ENCODE measurements around the gene MCM10.

MCM10 gene

GRCh38 chr10:13184730-13185514 is 23.6 kb downstream of the MCM10 start:
- Histone ChIP-seq H3K36me3 (ENCODE audit: insufficient read depth) (peaks cover 32% of the 10 kb centered on the region; the same call in 1 of the 2 replicates), H3K79me2 (ENCODE audit: insufficient read depth, low read depth) (no peaks in the 10 kb centered on the region), H2AFZ (ENCODE audit: low read depth) (no peak overlapping the region), H4K20me1 (ENCODE audit: insufficient read depth) (no peaks in the 10 kb centered on the region), H3K27ac (no peak overlapping the region), H3K4me2 (no peak overlapping the region), H3K4me1 (ENCODE audit: low read depth, poor library complexity, severe bottlenecking) (no peaks in the 10 kb centered on the region), H3K4me3 (IDR thresholded peaks at IDR 0.05; ENCODE audit: insufficient read depth, low read depth, low read length) (no peak overlapping the region), H3K9ac (no peak overlapping the region), H3K27me3 (ENCODE audit: insufficient read depth, low read depth) (no peaks in the 10 kb centered on the region)
- no peak for TF ChIP-seq CTCF (conservative IDR thresholded peaks at IDR 0.05; ENCODE audit: low read depth, low read length)

GRCh38 chr10:13187135-13187534 is 25.8 kb downstream of the MCM10 start:
- no peak overlapping the region for H3K4me3 ChIP-seq (IDR thresholded peaks at IDR 0.05; ENCODE audit: insufficient read depth, low read depth, low read length)
- no peaks in the 10 kb centered on the region for H3K27me3 ChIP-seq (ENCODE audit: insufficient read depth, low read depth)
- H2AFZ ChIP-seq (ENCODE audit: low read depth) = no peak overlapping the region
- no peaks in the 10 kb centered on the region for H3K79me2 ChIP-seq (ENCODE audit: insufficient read depth, low read depth)
- no peak overlapping the region for H3K9ac ChIP-seq
- TF ChIP-seq CTCF (conservative IDR thresholded peaks at IDR 0.05; ENCODE audit: low read depth, low read length) = no peak
- H4K20me1 ChIP-seq (ENCODE audit: insufficient read depth) = no peaks in the 10 kb centered on the region
- H3K27ac ChIP-seq = no peak overlapping the region
- H3K36me3 ChIP-seq (ENCODE audit: insufficient read depth) = peaks cover 24% of the 10 kb centered on the region; the same call in 1 of the 2 replicates
- no peak overlapping the region for H3K4me2 ChIP-seq
- H3K4me1 ChIP-seq (ENCODE audit: low read depth, poor library complexity, severe bottlenecking) = no peaks in the 10 kb centered on the region

- H3K36me3 ChIP-seq (ENCODE audit: insufficient read depth) = peaks cover 26% of the 10 kb centered on the region; the same call in 1 of the 2 replicates
- no peak for TF ChIP-seq CTCF (conservative IDR thresholded peaks at IDR 0.05; ENCODE audit: low read depth, low read length)
- H3K27me3 ChIP-seq (ENCODE audit: insufficient read depth, low read depth) = no peaks in the 10 kb centered on the region
- no peak overlapping the region for H3K9ac ChIP-seq
- no peaks in the 10 kb centered on the region for H4K20me1 ChIP-seq (ENCODE audit: insufficient read depth)
- H3K4me2 ChIP-seq = no peak overlapping the region
- no peak overlapping the region for H2AFZ ChIP-seq (ENCODE audit: low read depth)
- H3K27ac ChIP-seq = no peak overlapping the region
- H3K4me3 ChIP-seq (IDR thresholded peaks at IDR 0.05; ENCODE audit: insufficient read depth, low read depth, low read length) = no peak overlapping the region
- H3K4me1 ChIP-seq (ENCODE audit: low read depth, poor library complexity, severe bottlenecking) = no peaks in the 10 kb centered on the region
- no peaks in the 10 kb centered on the region for H3K79me2 ChIP-seq (ENCODE audit: insufficient read depth, low read depth)
Observed at GRCh38 chr10:13188593-13188992, 27.2 kb downstream of the MCM10 start.

- no peaks in the 10 kb centered on the region for H3K27me3 ChIP-seq (ENCODE audit: insufficient read depth, low read depth)
- no peak overlapping the region for H3K4me3 ChIP-seq (IDR thresholded peaks at IDR 0.05; ENCODE audit: insufficient read depth, low read depth, low read length)
- no peaks in the 10 kb centered on the region for H3K4me1 ChIP-seq (ENCODE audit: low read depth, poor library complexity, severe bottlenecking)
- no peaks in the 10 kb centered on the region for H3K79me2 ChIP-seq (ENCODE audit: insufficient read depth, low read depth)
- H4K20me1 ChIP-seq (ENCODE audit: insufficient read depth) = no peaks in the 10 kb centered on the region
- no peak overlapping the region for H2AFZ ChIP-seq (ENCODE audit: low read depth)
- no peak overlapping the region for H3K9ac ChIP-seq
- H3K27ac ChIP-seq = no peak overlapping the region
- peaks cover 21% of the 10 kb centered on the region; the same call in 1 of the 2 replicates for H3K36me3 ChIP-seq (ENCODE audit: insufficient read depth)
- H3K4me2 ChIP-seq = no peak overlapping the region
- no peak for TF ChIP-seq CTCF (conservative IDR thresholded peaks at IDR 0.05; ENCODE audit: low read depth, low read length)
Observed at GRCh38 chr10:13189961-13190360, 28.6 kb downstream of the MCM10 start.

All from KMS-11 (cell line).